Parathyroid adenoma (tissue), 2 donors: ENCODE measurements around the gene NGB.

Experiments used
- H2AFZ ChIP-seq: fragments of 300-600 bp; sonication (generic); one replicate; pipeline ENCODE4 v1.7.0; 2017; ENCODE audit warnings: antibody characterized with exemption, mild to moderate bottlenecking
- H3K27ac ChIP-seq: fragments of 300-600 bp; sonication (generic); one replicate; pipeline ENCODE4 v1.7.0; 2017
- H3K27me3 ChIP-seq: fragments of 300-600 bp; sonication (generic); one replicate; pipeline ENCODE4 v1.7.0; 2017; ENCODE audit warnings: low read length; ENCODE audit not compliant: control insufficient read depth, insufficient read depth
- H3K36me3 ChIP-seq: fragments of 300-600 bp; sonication (generic); one replicate; pipeline ENCODE4 v1.7.0; 2017; ENCODE audit warnings: low read length; ENCODE audit not compliant: control insufficient read depth, insufficient read depth
- H3K4me1 ChIP-seq: fragments of 300-600 bp; sonication (generic); one replicate; pipeline ENCODE4 v1.7.0; 2017; ENCODE audit warnings: control low read depth
- H3K4me2 ChIP-seq: fragments of 300-600 bp; sonication (generic); one replicate; pipeline ENCODE4 v1.7.0; 2017; ENCODE audit warnings: low read length
- H3K4me3 ChIP-seq: fragments of 300-600 bp; sonication (generic); one replicate; pipeline ENCODE4 v1.7.0; 2017; ENCODE audit warnings: low read depth, low read length
- H3K79me2 ChIP-seq: fragments of 300-600 bp; sonication (generic); one replicate; pipeline ENCODE4 v1.7.0; 2017; ENCODE audit warnings: control low read depth
- H3K9ac ChIP-seq: fragments of 300-600 bp; sonication (generic); one replicate; pipeline ENCODE4 v1.7.0; 2017; ENCODE audit warnings: mild to moderate bottlenecking
- H3K9me3 ChIP-seq: fragments of 300-600 bp; sonication (generic); one replicate; pipeline ENCODE4 v1.7.0; 2017; ENCODE audit warnings: low read length; ENCODE audit not compliant: control insufficient read depth
- CTCF ChIP-seq: fragments of 300-600 bp; sonication (generic); IDR thresholded peaks from one replicate; pipeline ENCODE4 v1.7.0; 2017; ENCODE audit warnings: antibody characterized with exemption, mild to moderate bottlenecking
- donor health status: primary hyperparathyroidism.

NGB gene

DNA sequence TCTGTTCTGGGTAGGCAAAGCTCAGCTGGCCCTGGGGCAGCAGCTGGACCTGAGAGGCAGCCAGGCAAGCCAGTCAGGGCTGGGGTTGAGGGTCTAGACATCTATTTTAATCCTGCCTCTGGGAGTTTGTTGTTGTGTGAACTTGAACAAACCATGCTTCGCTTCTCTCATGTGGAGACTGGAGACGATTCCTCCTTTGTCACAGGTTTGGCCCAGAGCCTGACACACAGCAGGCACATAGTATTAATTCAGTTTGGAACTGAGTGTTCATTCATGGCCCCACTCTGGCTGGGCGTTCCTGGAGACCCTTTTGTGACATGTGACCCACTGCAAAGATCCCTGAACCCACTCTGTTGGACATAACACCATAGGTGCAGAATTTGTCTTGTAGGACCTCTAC is 39.3 kb downstream of the NGB start:
- Histone ChIP-seq H3K9me3 (no peaks in the 10 kb centered on the region), H3K9ac (no peak overlapping the region), H3K4me3 (no peak overlapping the region), H3K36me3 (no peaks in the 10 kb centered on the region), H3K79me2 (no peaks in the 10 kb centered on the region), H3K4me1 (no peaks in the 10 kb centered on the region), H2AFZ (no peak overlapping the region), H3K4me2 (no peak overlapping the region), H3K27me3 (no peaks in the 10 kb centered on the region), H3K27ac (no peak overlapping the region)
- TF ChIP-seq CTCF, result no peak

DNA sequence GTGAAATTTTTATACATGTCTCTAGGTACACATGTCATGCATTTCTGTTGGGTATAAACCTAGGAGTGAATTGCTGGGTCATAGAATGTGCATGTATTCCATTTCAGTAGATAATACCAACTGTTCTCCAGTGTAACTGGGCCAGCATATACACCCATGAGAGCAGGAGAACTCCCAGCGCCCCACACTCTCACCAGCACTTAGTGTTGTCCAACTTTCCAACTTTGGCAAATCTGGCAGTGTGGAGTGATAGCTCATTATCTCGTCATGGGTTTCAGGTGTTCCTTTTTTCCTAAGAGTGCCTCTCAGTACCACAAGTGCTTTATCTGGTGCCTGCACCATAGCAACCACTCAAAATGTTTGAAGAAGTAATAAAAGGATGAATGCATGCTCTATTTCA is 40.1 kb downstream of the NGB start:
- Histone ChIP-seq H3K27ac (no peak overlapping the region), H3K4me2 (no peak overlapping the region), H3K79me2 (no peaks in the 10 kb centered on the region), H3K36me3 (no peaks in the 10 kb centered on the region), H3K4me3 (no peak overlapping the region), H3K9ac (no peak overlapping the region), H2AFZ (no peak overlapping the region), H3K4me1 (no peaks in the 10 kb centered on the region), H3K9me3 (no peaks in the 10 kb centered on the region), H3K27me3 (no peaks in the 10 kb centered on the region)
- TF ChIP-seq CTCF, result no peak

DNA sequence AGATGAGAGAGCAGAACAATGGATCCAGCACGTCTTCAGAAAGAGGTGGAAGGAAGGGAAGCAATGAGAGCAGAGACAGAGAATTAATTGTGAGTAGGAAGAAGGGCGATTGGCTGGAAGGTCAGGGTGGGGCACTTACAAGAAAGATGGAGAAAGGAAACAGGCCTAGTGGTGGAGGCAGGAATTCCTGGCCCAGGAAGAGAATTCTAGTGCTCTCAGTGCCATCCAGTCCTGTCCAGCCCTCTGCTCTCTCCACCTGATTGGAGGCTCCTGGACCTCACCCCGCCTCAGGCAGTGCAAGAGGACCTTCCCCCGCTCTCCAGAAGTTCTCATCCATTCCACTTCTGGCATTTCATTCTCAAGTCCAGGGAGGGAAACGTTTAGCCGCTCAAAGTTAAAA is 43.0 kb downstream of the NGB start:
- no peaks in the 10 kb centered on the region for H3K4me1 ChIP-seq
- no peak overlapping the region for H3K4me2 ChIP-seq
- no peaks in the 10 kb centered on the region for H3K36me3 ChIP-seq
- no peak overlapping the region for H3K27ac ChIP-seq
- no peaks in the 10 kb centered on the region for H3K27me3 ChIP-seq
- H3K4me3 ChIP-seq, result no peak overlapping the region
- H2AFZ ChIP-seq, result no peak overlapping the region
- no peaks in the 10 kb centered on the region for H3K9me3 ChIP-seq
- H3K9ac ChIP-seq, result no peak overlapping the region
- TF ChIP-seq CTCF, result no peak
- H3K79me2 ChIP-seq, result no peaks in the 10 kb centered on the region

DNA sequence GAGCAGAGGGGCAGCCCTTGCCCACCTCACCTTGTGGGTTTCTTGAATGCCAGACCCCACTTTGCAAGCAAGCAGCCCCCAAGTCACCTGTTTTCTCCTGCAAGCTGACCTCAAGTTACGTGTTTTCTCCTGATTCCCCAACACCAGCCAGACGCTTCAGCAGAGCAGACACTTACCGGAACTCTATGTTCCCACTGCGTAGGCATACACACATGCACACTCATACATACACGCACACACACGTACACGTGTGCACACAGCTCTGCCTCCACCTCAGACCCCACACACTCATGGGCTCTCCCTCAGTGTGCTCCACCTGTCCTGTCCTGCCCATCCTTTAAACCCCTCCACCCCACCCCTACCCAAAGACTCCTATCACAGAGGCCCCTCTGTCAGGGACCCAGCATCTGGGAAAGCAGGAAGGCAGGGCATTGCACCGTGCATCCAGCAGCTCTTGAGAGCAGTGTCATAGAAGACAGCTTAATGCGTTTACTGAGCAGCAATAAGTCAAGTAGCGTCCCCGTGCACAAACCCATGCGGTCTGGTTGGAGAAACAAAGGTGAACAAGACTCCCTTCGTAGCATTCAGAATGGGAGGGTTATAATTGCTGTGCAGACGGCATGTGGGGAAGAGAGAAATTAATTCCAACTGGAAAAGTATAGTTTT is 45.0 kb downstream of the NGB start:
- H3K9ac ChIP-seq, result no peak overlapping the region
- no peak for TF ChIP-seq CTCF
- no peaks in the 10 kb centered on the region for H3K36me3 ChIP-seq
- H3K4me3 ChIP-seq, result no peak overlapping the region
- H3K4me2 ChIP-seq, result no peak overlapping the region
- H3K27me3 ChIP-seq, result no peaks in the 10 kb centered on the region
- no peaks in the 10 kb centered on the region for H3K79me2 ChIP-seq
- no peak overlapping the region for H2AFZ ChIP-seq
- no peaks in the 10 kb centered on the region for H3K9me3 ChIP-seq
- no peaks in the 10 kb centered on the region for H3K4me1 ChIP-seq
- no peak overlapping the region for H3K27ac ChIP-seq

DNA sequence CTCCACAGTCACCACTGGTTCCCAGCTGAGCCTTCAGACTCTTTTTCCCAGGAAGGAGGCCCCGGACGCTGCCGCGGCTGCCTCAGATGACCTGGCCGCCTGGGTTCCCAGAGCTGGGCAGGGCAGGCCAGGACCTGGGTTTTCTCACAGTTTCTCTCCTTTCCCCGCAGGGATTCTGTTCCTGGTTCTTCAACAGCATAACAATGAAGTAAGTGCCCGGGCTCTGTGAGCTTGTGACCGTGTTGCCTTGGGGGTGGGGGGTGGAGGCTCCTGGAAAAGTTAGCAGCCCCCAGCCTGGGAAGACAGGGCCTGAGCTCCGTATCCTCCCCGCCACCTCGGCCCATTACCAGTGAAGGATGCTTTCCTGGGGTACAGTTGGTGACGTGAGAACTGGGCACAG is 45.8 kb downstream of the NGB start:
- Histone ChIP-seq H3K36me3 (no peaks in the 10 kb centered on the region), H3K9me3 (no peaks in the 10 kb centered on the region), H3K27me3 (no peaks in the 10 kb centered on the region), H3K79me2 (no peaks in the 10 kb centered on the region), H2AFZ (no peak overlapping the region), H3K4me1 (no peaks in the 10 kb centered on the region), H3K4me3 (no peak overlapping the region), H3K9ac (no peak overlapping the region), H3K4me2 (no peak overlapping the region), H3K27ac (no peak overlapping the region)
- no peak for TF ChIP-seq CTCF
